D721Med (cell line): ENCODE measurements around the gene PLCH2.

ENCODE experiments used
- DNase-seq: peaks from one replicate; pipeline ENCODE4 v3.0.0; 2011; ENCODE audit warnings: low spot score; ENCODE audit not compliant: insufficient read length
- FAIRE-seq: peaks from 2 replicates; lab custom pipeline; 2011; peaks lifted over from hg19 to GRCh38; lab: Jason Lieb, UNC
- CTCF ChIP-seq: IDR thresholded peaks from 2 replicates; pipeline ENCODE4 v1.5.1; 2012; ENCODE audit warnings: mild to moderate bottlenecking, control low read depth; ENCODE audit not compliant: insufficient read depth; ENCODE audit errors: missing control alignments

The PLCH2 gene

GRCh38 chr1:2510366-2511155 lies 34.5 kb downstream of the PLCH2 start:
- FAIRE-seq: no peak
- DNase-seq: no peak
- no peak for TF ChIP-seq CTCF

GRCh38 chr1:2512862-2513421 lies 36.9 kb downstream of the PLCH2 start:
- FAIRE-seq (no peak), DNase-seq (no peak)
- no peak for TF ChIP-seq CTCF

- FAIRE-seq: no peak
- no peak for DNase-seq
- TF ChIP-seq CTCF: no peak
Measured at GRCh38 chr1:2513939-2514652, 38.0 kb downstream of the PLCH2 start.

GRCh38 chr1:2514863-2515762 lies 39.0 kb downstream of the PLCH2 start:
- DNase-seq (no peak), FAIRE-seq (no peak)
- no peak for TF ChIP-seq CTCF

- no peak for DNase-seq
- FAIRE-seq: no peak
- TF ChIP-seq CTCF: no peak
Measured at GRCh38 chr1:2515763-2516080, 39.6 kb downstream of the PLCH2 start.

- no peak for TF ChIP-seq CTCF
- FAIRE-seq: no peak
- DNase-seq: no peak
Measured at GRCh38 chr1:2516124-2516523, 40.0 kb downstream of the PLCH2 start.
